ENCODE results near the gene RMRP.

- TF ChIP-seq, protein P1, sequence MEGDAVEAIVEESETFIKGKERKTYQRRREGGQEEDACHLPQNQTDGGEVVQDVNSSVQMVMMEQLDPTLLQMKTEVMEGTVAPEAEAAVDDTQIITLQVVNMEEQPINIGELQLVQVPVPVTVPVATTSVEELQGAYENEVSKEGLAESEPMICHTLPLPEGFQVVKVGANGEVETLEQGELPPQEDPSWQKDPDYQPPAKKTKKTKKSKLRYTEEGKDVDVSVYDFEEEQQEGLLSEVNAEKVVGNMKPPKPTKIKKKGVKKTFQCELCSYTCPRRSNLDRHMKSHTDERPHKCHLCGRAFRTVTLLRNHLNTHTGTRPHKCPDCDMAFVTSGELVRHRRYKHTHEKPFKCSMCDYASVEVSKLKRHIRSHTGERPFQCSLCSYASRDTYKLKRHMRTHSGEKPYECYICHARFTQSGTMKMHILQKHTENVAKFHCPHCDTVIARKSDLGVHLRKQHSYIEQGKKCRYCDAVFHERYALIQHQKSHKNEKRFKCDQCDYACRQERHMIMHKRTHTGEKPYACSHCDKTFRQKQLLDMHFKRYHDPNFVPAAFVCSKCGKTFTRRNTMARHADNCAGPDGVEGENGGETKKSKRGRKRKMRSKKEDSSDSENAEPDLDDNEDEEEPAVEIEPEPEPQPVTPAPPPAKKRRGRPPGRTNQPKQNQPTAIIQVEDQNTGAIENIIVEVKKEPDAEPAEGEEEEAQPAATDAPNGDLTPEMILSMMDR (IDR thresholded peaks at IDR 0.05) = no peak
- TF ChIP-seq POLR2A (IDR thresholded peaks at IDR 0.05) = no peak
Observed at GRCh38 chr9:35659340-35659739, 1.5 kb upstream of the RMRP start.

All from vagina (tissue), 2 donors.